ENCODE results near the gene NYAP2.

The NYAP2 gene

GRCh38 chr2:225458431-225459117, 59.1 kb downstream of the NYAP2 start:
- Histone ChIP-seq H3K27ac (ENCODE audit: low read depth, low read length, poor library complexity, severe bottlenecking) (no peak overlapping the region), H3K9ac (ENCODE audit: low read length) (no peak overlapping the region), H3K4me2 (ENCODE audit: low read length) (no peak overlapping the region), H3K4me1 (ENCODE audit: insufficient read depth, low read length, severe bottlenecking) (no peaks in the 10 kb centered on the region), H3K4me3 (ENCODE audit: low read depth, low read length, poor library complexity, severe bottlenecking) (no peak overlapping the region), H2AFZ (ENCODE audit: low read length) (no peak overlapping the region), H3K9me3 (ENCODE audit: low read length) (no peaks in the 10 kb centered on the region), H3K79me2 (ENCODE audit: insufficient read depth, low read length) (no peaks in the 10 kb centered on the region), H3F3A (ENCODE audit: insufficient read depth, low read length) (no peaks in the 10 kb centered on the region), H4K20me1 (ENCODE audit: insufficient read depth, low read length) (no peaks in the 10 kb centered on the region), H3K27me3 (ENCODE audit: insufficient read depth, low read length) (no peaks in the 10 kb centered on the region), H3K9me2 (ENCODE audit: low read depth, low read length) (no peaks in the 10 kb centered on the region), H3K36me3 (ENCODE audit: insufficient read depth, low read length) (no peaks in the 10 kb centered on the region)
- TF ChIP-seq EZH2 (IDR thresholded peaks at IDR 0.05; ENCODE audit: borderline replicate concordance, low read length): no peak
- TF ChIP-seq, protein P1, sequence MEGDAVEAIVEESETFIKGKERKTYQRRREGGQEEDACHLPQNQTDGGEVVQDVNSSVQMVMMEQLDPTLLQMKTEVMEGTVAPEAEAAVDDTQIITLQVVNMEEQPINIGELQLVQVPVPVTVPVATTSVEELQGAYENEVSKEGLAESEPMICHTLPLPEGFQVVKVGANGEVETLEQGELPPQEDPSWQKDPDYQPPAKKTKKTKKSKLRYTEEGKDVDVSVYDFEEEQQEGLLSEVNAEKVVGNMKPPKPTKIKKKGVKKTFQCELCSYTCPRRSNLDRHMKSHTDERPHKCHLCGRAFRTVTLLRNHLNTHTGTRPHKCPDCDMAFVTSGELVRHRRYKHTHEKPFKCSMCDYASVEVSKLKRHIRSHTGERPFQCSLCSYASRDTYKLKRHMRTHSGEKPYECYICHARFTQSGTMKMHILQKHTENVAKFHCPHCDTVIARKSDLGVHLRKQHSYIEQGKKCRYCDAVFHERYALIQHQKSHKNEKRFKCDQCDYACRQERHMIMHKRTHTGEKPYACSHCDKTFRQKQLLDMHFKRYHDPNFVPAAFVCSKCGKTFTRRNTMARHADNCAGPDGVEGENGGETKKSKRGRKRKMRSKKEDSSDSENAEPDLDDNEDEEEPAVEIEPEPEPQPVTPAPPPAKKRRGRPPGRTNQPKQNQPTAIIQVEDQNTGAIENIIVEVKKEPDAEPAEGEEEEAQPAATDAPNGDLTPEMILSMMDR (IDR thresholded peaks at IDR 0.05; ENCODE audit: low read length): no peak

DNA sequence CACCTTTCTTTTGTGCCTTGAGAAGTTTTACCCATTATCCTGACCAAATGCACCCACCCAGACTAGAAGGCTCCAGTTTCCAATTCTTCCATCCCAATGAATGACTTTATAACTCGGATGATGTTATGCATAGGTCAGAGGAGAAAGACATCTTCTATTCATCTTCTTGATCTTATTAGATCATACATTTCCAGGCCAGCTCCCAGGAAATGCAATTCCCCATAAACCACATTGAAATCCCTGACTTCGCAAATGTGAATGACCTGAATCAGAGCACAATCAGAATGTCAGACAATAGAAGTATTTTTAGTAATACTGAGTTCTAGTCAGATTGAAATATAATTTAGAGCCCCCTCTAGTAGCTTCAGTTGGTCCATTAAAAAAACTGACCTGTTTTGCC, 62.9 kb downstream of the NYAP2 start:
- H3F3A ChIP-seq (ENCODE audit: insufficient read depth, low read length): no peaks in the 10 kb centered on the region
- H3K27ac ChIP-seq (ENCODE audit: low read depth, low read length, poor library complexity, severe bottlenecking): no peak overlapping the region
- H3K4me2 ChIP-seq (ENCODE audit: low read length): no peak overlapping the region
- no peaks in the 10 kb centered on the region for H4K20me1 ChIP-seq (ENCODE audit: insufficient read depth, low read length)
- H3K4me3 ChIP-seq (ENCODE audit: low read depth, low read length, poor library complexity, severe bottlenecking): no peak overlapping the region
- H3K9ac ChIP-seq (ENCODE audit: low read length): no peak overlapping the region
- no peaks in the 10 kb centered on the region for H3K27me3 ChIP-seq (ENCODE audit: insufficient read depth, low read length)
- no peak for TF ChIP-seq EZH2 (IDR thresholded peaks at IDR 0.05; ENCODE audit: borderline replicate concordance, low read length)
- TF ChIP-seq, protein P1 (IDR thresholded peaks at IDR 0.05; ENCODE audit: low read length): no peak
- no peaks in the 10 kb centered on the region for H3K36me3 ChIP-seq (ENCODE audit: insufficient read depth, low read length)
- H3K79me2 ChIP-seq (ENCODE audit: insufficient read depth, low read length): no peaks in the 10 kb centered on the region
- H2AFZ ChIP-seq (ENCODE audit: low read length): no peak overlapping the region
- no peaks in the 10 kb centered on the region for H3K9me2 ChIP-seq (ENCODE audit: low read depth, low read length)
- H3K4me1 ChIP-seq (ENCODE audit: insufficient read depth, low read length, severe bottlenecking): peaks cover 5% of the 10 kb centered on the region
- no peaks in the 10 kb centered on the region for H3K9me3 ChIP-seq (ENCODE audit: low read length)

DNA sequence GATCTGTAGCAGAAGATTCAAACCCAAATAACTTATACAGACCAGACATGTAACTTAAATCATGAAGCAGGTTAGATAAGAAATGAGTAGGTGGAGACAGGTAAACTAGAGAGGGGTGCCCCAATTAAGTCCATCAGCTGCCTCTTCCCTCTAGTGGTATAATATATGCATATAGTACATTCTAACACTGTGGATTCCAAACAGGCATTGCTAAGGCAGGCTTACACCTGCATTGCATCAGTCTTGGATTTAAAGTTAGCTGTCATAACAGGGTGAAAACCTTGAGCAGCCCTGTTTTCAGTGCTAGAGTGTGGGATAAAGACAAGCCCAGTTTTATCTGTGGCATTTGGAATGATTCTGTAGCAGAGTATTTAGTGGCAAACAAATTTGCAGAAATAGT, 63.4 kb downstream of the NYAP2 start:
- no peaks in the 10 kb centered on the region for H4K20me1 ChIP-seq (ENCODE audit: insufficient read depth, low read length)
- no peak overlapping the region for H3K9ac ChIP-seq (ENCODE audit: low read length)
- TF ChIP-seq, protein P1 (IDR thresholded peaks at IDR 0.05; ENCODE audit: low read length): no peak
- TF ChIP-seq EZH2 (IDR thresholded peaks at IDR 0.05; ENCODE audit: borderline replicate concordance, low read length): no peak
- peaks cover 5% of the 10 kb centered on the region for H3K4me1 ChIP-seq (ENCODE audit: insufficient read depth, low read length, severe bottlenecking)
- no peaks in the 10 kb centered on the region for H3K27me3 ChIP-seq (ENCODE audit: insufficient read depth, low read length)
- no peaks in the 10 kb centered on the region for H3K9me2 ChIP-seq (ENCODE audit: low read depth, low read length)
- H3K27ac ChIP-seq (ENCODE audit: low read depth, low read length, poor library complexity, severe bottlenecking): no peak overlapping the region
- no peaks in the 10 kb centered on the region for H3K36me3 ChIP-seq (ENCODE audit: insufficient read depth, low read length)
- H2AFZ ChIP-seq (ENCODE audit: low read length): no peak overlapping the region
- no peaks in the 10 kb centered on the region for H3F3A ChIP-seq (ENCODE audit: insufficient read depth, low read length)
- H3K4me2 ChIP-seq (ENCODE audit: low read length): no peak overlapping the region
- H3K9me3 ChIP-seq (ENCODE audit: low read length): no peaks in the 10 kb centered on the region
- H3K79me2 ChIP-seq (ENCODE audit: insufficient read depth, low read length): no peaks in the 10 kb centered on the region
- no peak overlapping the region for H3K4me3 ChIP-seq (ENCODE audit: low read depth, low read length, poor library complexity, severe bottlenecking)
